OCI-LY3 (cell line): ENCODE data around the gene GPR42.

Source experiments
- H2AFZ ChIP-seq: fragments of 200-600, 300-600 bp; shearing (Covaris generic); 2 replicates; pipeline ENCODE4 v1.6.0; 2014; ENCODE audit warnings: antibody characterized with exemption, low read depth, low read length
- H3K27ac ChIP-seq: fragments of 200-600, 300-600 bp; sonication (generic); 2 replicates; pipeline ENCODE4 v1.5.1; 2014; ENCODE audit warnings: mild to moderate bottlenecking, low read length, moderate library complexity, mixed read lengths
- H3K27me3 ChIP-seq: fragments of 200-600, 300-600 bp; sonication (generic); 2 replicates; pipeline ENCODE4 v1.6.1; 2014; ENCODE audit warnings: low read depth, low read length, mixed read lengths
- H3K36me3 ChIP-seq: fragments of 200-600, 300-600 bp; sonication (generic); replicated peaks from 2 replicates; pipeline ENCODE3; 2014; ENCODE audit warnings: low read depth, low read length, mixed read lengths
- H3K4me1 ChIP-seq: fragments of 300-600, 200-600 bp; sonication (generic); 2 replicates; pipeline ENCODE4 v1.6.1; 2014; ENCODE audit warnings: low read length, mixed read lengths
- H3K4me2 ChIP-seq: fragments of 200-600, 300-600 bp; sonication (generic); 2 replicates; pipeline ENCODE4 v1.6.1; 2014; ENCODE audit warnings: low read length, mixed read lengths
- H3K4me3 ChIP-seq: fragments of 300-600, 200-600 bp; sonication (generic); 2 replicates; pipeline ENCODE4 v1.5.1; 2014; ENCODE audit warnings: antibody characterized with exemption, mild to moderate bottlenecking, low read length, moderate library complexity
- H3K79me2 ChIP-seq: fragments of 300-600, 200-600 bp; shearing (Covaris generic); 2 replicates; pipeline ENCODE4 v1.6.1; 2014; ENCODE audit warnings: mild to moderate bottlenecking, low read length, mixed read lengths
- H3K9ac ChIP-seq: fragments of 300-600, 200-600 bp; shearing (Covaris generic); 2 replicates; pipeline ENCODE4 v1.6.0; 2014; ENCODE audit warnings: mild to moderate bottlenecking, low read length, moderate library complexity
- H3K9me3 ChIP-seq: fragments of 200-600, 300-600 bp; shearing (Covaris generic); 2 replicates; pipeline ENCODE4 v1.6.1; 2014; ENCODE audit warnings: low read length, mixed read lengths; ENCODE audit not compliant: insufficient read depth
- H4K20me1 ChIP-seq: fragments of 200-600, 300-600 bp; sonication (generic); 2 replicates; pipeline ENCODE4 v1.6.1; 2016; ENCODE audit warnings: low read length, mixed read lengths; ENCODE audit not compliant: insufficient read depth
- EZH2phosphoT487 ChIP-seq: fragments of 200-600 bp; shearing (Covaris generic); IDR thresholded peaks from 2 replicates; pipeline ENCODE4 v1.6.1; 2018; ENCODE audit warnings: antibody characterized with exemption, mixed run types, low read depth
- TF ChIP-seq, protein P1 (sequence below): fragments of 200-600, 300-600 bp; sonication (generic); IDR thresholded peaks from 2 replicates; pipeline ENCODE4 v1.5.1; 2014; ENCODE audit warnings: antibody characterized with exemption, low read length, low read depth

The GPR42 gene

DNA sequence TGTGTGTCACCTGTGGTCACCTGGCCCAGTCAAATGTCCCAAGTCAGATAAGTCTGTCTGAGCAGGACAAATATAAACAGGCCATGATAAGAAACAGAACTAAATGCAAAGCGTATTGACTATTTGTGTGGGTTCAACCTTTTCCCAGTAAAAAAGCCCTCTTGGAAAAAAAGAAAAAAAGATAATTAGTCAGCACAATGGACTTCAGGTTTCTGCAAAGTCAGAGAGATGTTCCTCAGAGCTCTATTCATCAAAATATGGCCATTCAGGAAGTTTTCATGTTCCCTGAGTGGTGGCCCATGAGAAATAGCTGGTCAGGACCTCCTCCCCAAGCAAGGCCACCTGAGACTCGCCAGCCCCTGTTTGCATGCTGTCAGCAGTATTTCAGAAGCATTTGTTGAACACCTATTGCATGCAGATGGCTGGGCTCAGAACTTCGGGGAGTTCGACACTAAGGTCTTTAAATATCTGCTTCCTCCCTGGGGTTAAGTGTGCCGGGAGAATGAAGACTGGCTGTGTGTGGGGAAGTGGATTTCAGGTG is 9.9 kb upstream of the GPR42 start:
- H3K4me1 ChIP-seq = no peaks in the 10 kb centered on the region
- peaks cover 23% of the 10 kb centered on the region; the same call in 1 of the 2 replicates for H3K27me3 ChIP-seq
- H2AFZ ChIP-seq = no peak overlapping the region
- H3K9me3 ChIP-seq = no peaks in the 10 kb centered on the region
- H3K36me3 ChIP-seq = no peaks in the 10 kb centered on the region
- H3K27ac ChIP-seq = no peak overlapping the region
- no peak overlapping the region for H3K4me3 ChIP-seq
- H4K20me1 ChIP-seq = no peaks in the 10 kb centered on the region
- no peak overlapping the region for H3K4me2 ChIP-seq
- no peak overlapping the region for H3K9ac ChIP-seq
- no peaks in the 10 kb centered on the region for H3K79me2 ChIP-seq
- no peak for TF ChIP-seq EZH2phosphoT487
- TF ChIP-seq, protein P1, sequence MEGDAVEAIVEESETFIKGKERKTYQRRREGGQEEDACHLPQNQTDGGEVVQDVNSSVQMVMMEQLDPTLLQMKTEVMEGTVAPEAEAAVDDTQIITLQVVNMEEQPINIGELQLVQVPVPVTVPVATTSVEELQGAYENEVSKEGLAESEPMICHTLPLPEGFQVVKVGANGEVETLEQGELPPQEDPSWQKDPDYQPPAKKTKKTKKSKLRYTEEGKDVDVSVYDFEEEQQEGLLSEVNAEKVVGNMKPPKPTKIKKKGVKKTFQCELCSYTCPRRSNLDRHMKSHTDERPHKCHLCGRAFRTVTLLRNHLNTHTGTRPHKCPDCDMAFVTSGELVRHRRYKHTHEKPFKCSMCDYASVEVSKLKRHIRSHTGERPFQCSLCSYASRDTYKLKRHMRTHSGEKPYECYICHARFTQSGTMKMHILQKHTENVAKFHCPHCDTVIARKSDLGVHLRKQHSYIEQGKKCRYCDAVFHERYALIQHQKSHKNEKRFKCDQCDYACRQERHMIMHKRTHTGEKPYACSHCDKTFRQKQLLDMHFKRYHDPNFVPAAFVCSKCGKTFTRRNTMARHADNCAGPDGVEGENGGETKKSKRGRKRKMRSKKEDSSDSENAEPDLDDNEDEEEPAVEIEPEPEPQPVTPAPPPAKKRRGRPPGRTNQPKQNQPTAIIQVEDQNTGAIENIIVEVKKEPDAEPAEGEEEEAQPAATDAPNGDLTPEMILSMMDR = no peak

DNA sequence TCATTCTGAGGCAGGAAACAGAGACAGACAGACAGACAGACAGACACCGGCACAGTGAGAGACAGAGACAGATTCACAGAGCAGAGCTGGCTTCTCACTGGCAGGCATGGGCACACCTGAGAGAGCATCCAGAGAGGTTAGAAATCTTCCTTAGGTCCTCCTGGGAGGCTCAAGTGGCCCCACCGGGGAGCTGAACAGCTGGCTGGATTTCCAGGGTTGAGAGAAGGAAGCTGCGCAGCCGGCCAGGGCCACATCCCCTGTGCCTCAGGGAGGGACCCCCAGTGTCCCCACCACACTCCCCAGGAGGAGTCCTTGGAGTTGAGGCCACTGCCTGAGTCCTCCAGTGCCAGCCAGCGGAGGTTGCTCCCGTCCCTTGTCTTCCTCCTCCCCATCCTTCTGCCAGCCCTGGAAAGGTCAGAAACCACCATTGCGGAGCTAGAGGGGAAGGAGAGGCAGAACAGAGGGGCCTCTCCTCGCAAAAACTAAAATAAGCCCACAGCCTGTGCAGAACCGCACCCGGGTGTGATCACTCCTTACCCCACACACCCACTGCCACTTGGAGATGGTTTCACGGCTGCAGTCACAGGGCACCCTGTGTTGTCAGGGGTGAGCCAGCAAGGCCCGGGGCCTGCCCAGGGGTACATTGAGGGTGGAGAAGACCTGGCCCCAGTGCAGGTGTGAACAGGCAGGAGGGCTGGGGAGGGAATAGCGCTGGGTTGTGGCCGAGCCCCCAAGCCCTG is 8.4 kb upstream of the GPR42 start:
- no peak overlapping the region for H3K4me3 ChIP-seq
- TF ChIP-seq, protein P1 = no peak
- TF ChIP-seq EZH2phosphoT487 = no peak
- no peaks in the 10 kb centered on the region for H4K20me1 ChIP-seq
- no peak overlapping the region for H3K27ac ChIP-seq
- no peaks in the 10 kb centered on the region for H3K4me1 ChIP-seq
- H2AFZ ChIP-seq = no peak overlapping the region
- no peak overlapping the region for H3K4me2 ChIP-seq
- H3K36me3 ChIP-seq = no peaks in the 10 kb centered on the region
- H3K27me3 ChIP-seq = peaks cover 22% of the 10 kb centered on the region
- no peaks in the 10 kb centered on the region for H3K79me2 ChIP-seq
- H3K9me3 ChIP-seq = no peaks in the 10 kb centered on the region
- no peak overlapping the region for H3K9ac ChIP-seq

DNA sequence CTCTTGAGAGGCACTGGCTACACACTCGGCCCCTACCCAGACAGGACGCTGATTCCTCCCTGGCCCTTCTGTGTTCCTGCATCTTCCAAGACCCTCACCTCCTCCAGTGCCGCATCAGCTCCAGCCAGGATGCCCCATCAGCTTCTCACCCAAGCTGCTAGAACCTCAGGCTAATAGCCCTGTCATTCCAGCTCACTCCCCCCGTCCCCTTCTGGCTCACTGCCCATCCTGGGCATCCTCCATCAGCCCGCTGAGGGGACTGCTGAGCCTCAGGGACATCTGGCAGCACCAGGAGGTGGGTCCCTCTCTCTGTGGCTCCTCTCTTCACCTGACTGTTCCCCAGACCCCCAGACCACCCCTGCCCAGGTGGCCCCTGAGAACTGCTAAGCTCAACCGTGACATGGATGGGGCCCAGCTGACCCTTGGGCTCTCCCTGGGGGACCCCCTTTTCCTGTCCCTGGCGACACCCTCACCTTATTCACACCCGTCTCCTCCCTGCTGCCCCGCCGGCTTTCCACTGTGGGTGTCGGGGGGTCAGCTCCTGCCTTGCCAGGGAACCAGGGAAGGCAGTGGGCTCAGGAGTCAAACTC is 7.8 kb upstream of the GPR42 start:
- Histone ChIP-seq H3K79me2 (no peaks in the 10 kb centered on the region), H3K36me3 (no peaks in the 10 kb centered on the region), H3K27me3 (peaks cover 19% of the 10 kb centered on the region), H3K9ac (no peak overlapping the region), H2AFZ (no peak overlapping the region), H3K4me1 (no peaks in the 10 kb centered on the region), H3K9me3 (no peaks in the 10 kb centered on the region), H3K27ac (no peak overlapping the region), H4K20me1 (no peaks in the 10 kb centered on the region), H3K4me2 (no peak overlapping the region), H3K4me3 (no peak overlapping the region)
- TF ChIP-seq EZH2phosphoT487 = no peak
- TF ChIP-seq, protein P1 = no peak

DNA sequence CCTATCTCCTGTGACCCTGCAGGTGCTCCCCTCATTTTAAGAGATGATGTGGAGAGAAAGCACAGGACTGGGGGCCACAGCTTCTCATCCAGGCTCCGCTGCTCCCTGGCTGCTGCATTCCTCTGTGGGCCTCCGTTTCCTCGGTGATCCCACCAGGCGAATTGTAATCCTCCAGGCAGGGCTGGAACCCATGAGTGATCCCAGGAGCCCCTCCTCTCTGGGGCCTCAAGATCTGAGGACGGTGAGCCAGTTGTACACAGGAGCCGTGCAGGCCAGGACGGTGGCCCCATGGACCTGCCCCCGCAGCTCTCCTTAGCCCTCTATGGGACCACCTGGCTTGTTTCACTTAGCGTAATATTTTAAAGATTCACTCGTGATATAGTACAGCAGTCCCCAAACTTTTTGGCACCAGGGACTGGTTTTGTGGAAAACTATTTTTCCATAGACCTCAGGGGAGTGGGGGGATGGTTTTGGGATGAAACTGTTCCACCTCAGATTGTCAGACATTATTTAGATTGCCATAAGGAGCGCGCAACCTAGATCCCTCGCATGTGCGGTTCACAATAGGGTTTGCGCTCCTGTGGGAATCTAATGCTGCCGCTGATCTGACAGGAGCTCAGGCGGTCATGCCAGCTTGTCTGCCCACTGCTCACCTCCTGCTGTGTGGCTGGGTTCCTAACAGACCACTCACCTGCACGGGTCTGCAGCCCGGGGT is 7.0 kb upstream of the GPR42 start:
- TF ChIP-seq, protein P1 = no peak
- no peak for TF ChIP-seq EZH2phosphoT487
- Histone ChIP-seq H2AFZ (no peak overlapping the region), H3K4me3 (no peak overlapping the region), H4K20me1 (no peaks in the 10 kb centered on the region), H3K79me2 (no peaks in the 10 kb centered on the region), H3K9ac (no peak overlapping the region), H3K27ac (no peak overlapping the region), H3K9me3 (no peaks in the 10 kb centered on the region), H3K36me3 (no peaks in the 10 kb centered on the region), H3K4me2 (no peak overlapping the region), H3K4me1 (no peaks in the 10 kb centered on the region), H3K27me3 (peaks cover 18% of the 10 kb centered on the region)
